Measurements from ENCODE around the gene TMEM100.

- TF ChIP-seq RCOR1 (IDR thresholded peaks at IDR 0.05; ENCODE audit: low read length) (no peak), CTCF (IDR thresholded peaks at IDR 0.05) (no peak)
Observed at GRCh38 chr17:55692276-55692675, 30.4 kb downstream of the TMEM100 start.

All from SK-N-SH (cell line).